Measurements from ENCODE around the gene ICOSLG.

Gene ICOSLG

GRCh38 chr21:44265734-44266270 is 25.1 kb upstream of the ICOSLG start:
- no peak overlapping the region for H3K4me3 ChIP-seq (ENCODE audit: low read depth, low read length)
- no peak for DNase-seq (ENCODE audit: low read depth, low spot score)
- TF ChIP-seq, protein P1, sequence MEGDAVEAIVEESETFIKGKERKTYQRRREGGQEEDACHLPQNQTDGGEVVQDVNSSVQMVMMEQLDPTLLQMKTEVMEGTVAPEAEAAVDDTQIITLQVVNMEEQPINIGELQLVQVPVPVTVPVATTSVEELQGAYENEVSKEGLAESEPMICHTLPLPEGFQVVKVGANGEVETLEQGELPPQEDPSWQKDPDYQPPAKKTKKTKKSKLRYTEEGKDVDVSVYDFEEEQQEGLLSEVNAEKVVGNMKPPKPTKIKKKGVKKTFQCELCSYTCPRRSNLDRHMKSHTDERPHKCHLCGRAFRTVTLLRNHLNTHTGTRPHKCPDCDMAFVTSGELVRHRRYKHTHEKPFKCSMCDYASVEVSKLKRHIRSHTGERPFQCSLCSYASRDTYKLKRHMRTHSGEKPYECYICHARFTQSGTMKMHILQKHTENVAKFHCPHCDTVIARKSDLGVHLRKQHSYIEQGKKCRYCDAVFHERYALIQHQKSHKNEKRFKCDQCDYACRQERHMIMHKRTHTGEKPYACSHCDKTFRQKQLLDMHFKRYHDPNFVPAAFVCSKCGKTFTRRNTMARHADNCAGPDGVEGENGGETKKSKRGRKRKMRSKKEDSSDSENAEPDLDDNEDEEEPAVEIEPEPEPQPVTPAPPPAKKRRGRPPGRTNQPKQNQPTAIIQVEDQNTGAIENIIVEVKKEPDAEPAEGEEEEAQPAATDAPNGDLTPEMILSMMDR (IDR thresholded peaks at IDR 0.05; ENCODE audit: insufficient read depth, low read length, missing control alignments) = no peak
- CTCF ChIA-PET = interaction anchor here (1.4 to 1.6 kb wide), 2 partner anchors 11 to 33 kb away, joined by 3 to 4 read pairs; no protein-coding TSS in a partner anchor
- POLR2A ChIA-PET = no interaction called here

DNA sequence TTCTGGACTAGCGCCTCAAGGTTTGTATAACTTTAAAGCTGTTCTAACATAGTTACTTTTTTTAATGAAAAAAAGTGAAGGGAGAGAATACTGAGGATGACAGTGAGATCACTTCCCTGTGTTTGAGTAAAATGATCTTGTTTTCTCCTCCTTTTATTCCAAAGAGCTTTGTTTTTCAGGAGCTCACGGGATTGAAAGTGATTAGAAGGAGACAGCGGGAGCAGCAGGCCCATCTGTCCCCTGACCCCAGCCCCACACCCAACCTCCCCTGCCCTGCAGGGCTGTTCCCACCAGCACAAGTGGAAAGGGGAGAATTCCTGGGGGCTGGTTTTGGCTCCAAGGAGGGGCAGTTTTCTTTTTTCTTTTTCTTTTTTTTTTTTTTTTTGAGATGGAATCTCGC is 23.0 kb upstream of the ICOSLG start:
- DNase-seq (ENCODE audit: low read depth, low spot score) = no peak
- TF ChIP-seq, protein P1 (IDR thresholded peaks at IDR 0.05; ENCODE audit: insufficient read depth, low read length, missing control alignments) = no peak
- ChIA-PET CTCF (no interaction called here), POLR2A (no interaction called here)
- H3K4me3 ChIP-seq (ENCODE audit: low read depth, low read length) = no peak overlapping the region

- DNase-seq (ENCODE audit: low read depth, low spot score) = no peak
- POLR2A ChIA-PET = no interaction called here
- H3K4me3 ChIP-seq (ENCODE audit: low read depth, low read length) = no peak overlapping the region
- CTCF ChIA-PET = no interaction called here
- TF ChIP-seq, protein P1 (IDR thresholded peaks at IDR 0.05; ENCODE audit: insufficient read depth, low read length, missing control alignments) = no peak
Measured at GRCh38 chr21:44263221-44263760, 22.5 kb upstream of the ICOSLG start.

GRCh38 chr21:44262338-44263056 is 21.8 kb upstream of the ICOSLG start:
- ChIA-PET CTCF (no interaction called here), POLR2A (no interaction called here)
- no peak overlapping the region for H3K4me3 ChIP-seq (ENCODE audit: low read depth, low read length)
- no peak for DNase-seq (ENCODE audit: low read depth, low spot score)
- TF ChIP-seq, protein P1 (IDR thresholded peaks at IDR 0.05; ENCODE audit: insufficient read depth, low read length, missing control alignments) = no peak

DNA sequence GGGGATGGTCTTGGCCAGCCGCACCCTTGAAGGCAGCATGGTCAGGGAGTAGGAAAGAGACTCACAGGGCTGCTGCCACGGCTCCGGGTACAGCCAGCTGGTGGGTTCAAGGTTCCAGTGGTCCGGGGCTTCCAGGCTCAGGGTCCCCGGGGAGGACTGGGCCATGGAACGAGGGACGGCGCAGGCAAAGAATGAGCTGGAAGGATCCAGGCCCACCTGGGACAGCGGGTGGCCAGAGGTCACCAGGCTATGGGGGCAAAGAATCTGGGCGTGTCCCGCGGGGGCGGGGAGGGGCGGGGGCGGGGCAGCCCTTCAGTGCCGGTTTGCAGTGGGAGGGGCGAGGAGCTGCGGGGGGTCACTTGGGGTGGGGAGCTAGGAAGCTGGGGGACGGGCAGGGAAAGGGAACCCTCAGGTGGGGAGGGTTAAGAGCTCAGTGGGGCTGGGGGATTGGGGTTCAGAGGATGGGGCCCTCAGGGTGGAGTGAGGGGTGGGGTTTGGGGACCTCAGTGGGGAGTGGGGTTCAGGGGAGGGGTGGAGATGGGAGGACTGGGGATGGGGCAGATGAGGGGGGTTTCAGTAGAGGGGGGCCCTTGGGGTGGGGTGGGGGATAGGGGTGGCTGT is 21.0 kb upstream of the ICOSLG start, which contains the start of gene DNMT3L:
DNMT3L (minus strand) TSS at position 223 of the 621 bp plus-strand sequence. CDS start 638 bp downstream, outside the sequence.
- H3K4me3 ChIP-seq (ENCODE audit: low read depth, low read length) = no peak within 1 kb of the TSS
- ChIA-PET POLR2A (no interaction called here), CTCF (no interaction called here)
- no peak for DNase-seq (ENCODE audit: low read depth, low spot score)
- TF ChIP-seq, protein P1 (IDR thresholded peaks at IDR 0.05; ENCODE audit: insufficient read depth, low read length, missing control alignments) = no peak

Data from AG04449 (cell line).